ENCODE results near the gene NOXO1.

Gene NOXO1

GRCh38 chr16:1938910-1939309 lies 42.4 kb downstream of the NOXO1 start:
- no peak for TF ChIP-seq CTCF (IDR thresholded peaks at IDR 0.05; ENCODE audit: borderline replicate concordance, insufficient read depth, low read depth, low read length)
- no peak overlapping the region for H3K4me3 ChIP-seq (ENCODE audit: low read depth, low read length)

GRCh38 chr16:1938316-1938715 lies 43.0 kb downstream of the NOXO1 start:
- H3K4me3 ChIP-seq (ENCODE audit: low read depth, low read length), result no peak overlapping the region
- TF ChIP-seq CTCF (IDR thresholded peaks at IDR 0.05; ENCODE audit: borderline replicate concordance, insufficient read depth, low read depth, low read length), result no peak

- TF ChIP-seq CTCF (IDR thresholded peaks at IDR 0.05; ENCODE audit: borderline replicate concordance, insufficient read depth, low read depth, low read length), result no peak
- no peak overlapping the region for H3K4me3 ChIP-seq (ENCODE audit: low read depth, low read length)
Observed at GRCh38 chr16:1936945-1937479, 44.3 kb downstream of the NOXO1 start.

- no peak overlapping the region for H3K4me3 ChIP-seq (ENCODE audit: low read depth, low read length)
- no peak for TF ChIP-seq CTCF (IDR thresholded peaks at IDR 0.05; ENCODE audit: borderline replicate concordance, insufficient read depth, low read depth, low read length)
Observed at GRCh38 chr16:1933097-1933661, 48.1 kb downstream of the NOXO1 start.

GRCh38 chr16:1932050-1933028 lies 48.9 kb downstream of the NOXO1 start:
- H3K4me3 ChIP-seq (ENCODE audit: low read depth, low read length), result no peak overlapping the region
- no peak for TF ChIP-seq CTCF (IDR thresholded peaks at IDR 0.05; ENCODE audit: borderline replicate concordance, insufficient read depth, low read depth, low read length)

GRCh38 chr16:1930338-1930720 lies 50.9 kb downstream of the NOXO1 start:
- H3K4me3 ChIP-seq (ENCODE audit: low read depth, low read length), result no peak overlapping the region
- no peak for TF ChIP-seq CTCF (IDR thresholded peaks at IDR 0.05; ENCODE audit: borderline replicate concordance, insufficient read depth, low read depth, low read length)

Measured in GM12875 (cell line).